Measurements from ENCODE around the gene RAPH1. TPM values are rescaled to one million over a fixed set of nuclear protein-coding genes. Genes with fewer than 3 reads are reported as not detected.

Gene RAPH1
- polyA plus RNA-seq, 1 donor (not counting 4 experiments of a cell fraction or from before 2014, with no cell fraction given) = 2.9 TPM

DNA sequence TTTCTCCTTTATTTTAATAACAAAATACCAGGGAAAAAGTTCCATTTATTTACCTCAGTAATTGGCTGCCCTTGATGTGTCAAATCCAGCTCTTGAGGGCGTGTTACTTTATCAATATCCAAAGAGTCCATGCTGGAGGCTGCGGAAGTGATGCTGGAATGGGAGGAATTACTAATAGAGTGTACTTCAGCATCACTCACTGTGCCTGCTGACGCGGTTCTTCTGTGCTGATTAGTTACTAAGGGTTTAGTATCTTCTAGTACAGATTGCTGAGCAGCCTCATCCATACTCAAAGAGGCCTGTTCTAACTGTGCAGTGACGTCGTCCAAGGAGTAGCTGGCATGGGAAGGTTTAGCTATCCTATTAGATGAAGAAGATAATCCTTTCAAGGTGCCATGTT is 45.6 kb downstream of the RAPH1 start:
- Histone ChIP-seq H3K27ac (ENCODE audit: control insufficient read depth, insufficient read depth, low read length) (no peak overlapping the region), H3K4me2 (ENCODE audit: control insufficient read depth, extremely low read depth, insufficient read depth, low read depth, low read length) (no peak overlapping the region), H3K9me3 (ENCODE audit: control insufficient read depth, low read depth, low read length) (no peaks in the 10 kb centered on the region), H3K4me1 (ENCODE audit: control insufficient read depth, extremely low read depth, insufficient read depth, low read length) (peaks cover 5% of the 10 kb centered on the region), H3K36me3 (ENCODE audit: control insufficient read depth in 2 of 2, extremely low read depth in 1 of 2, insufficient read depth in 2 of 2, low read length in 2 of 2) (no peaks in the 10 kb centered on the region), H3K9ac (ENCODE audit: control insufficient read depth, extremely low read depth, insufficient read depth, low read length) (no peak overlapping the region), H2AFZ (ENCODE audit: control insufficient read depth, low read length) (no peak overlapping the region), H3K79me2 (ENCODE audit: control insufficient read depth, insufficient read depth, low read length) (no peaks in the 10 kb centered on the region), H4K20me1 (ENCODE audit: control insufficient read depth, extremely low read depth, insufficient read depth, low read length) (no peaks in the 10 kb centered on the region), H3K27me3 (ENCODE audit: control insufficient read depth, extremely low read depth, insufficient read depth, low read length) (no peaks in the 10 kb centered on the region), H3K9me1 (ENCODE audit: control insufficient read depth, extremely low read depth, insufficient read depth, low read length) (no peaks in the 10 kb centered on the region), H3K4me3 (ENCODE audit: control insufficient read depth in 2 of 3, extremely low read depth in 1 of 3, insufficient read depth in 2 of 3, low read depth in 1 of 3, low read length in 3 of 3) (no peak overlapping the region)
- DNase-seq (ENCODE audit: low read depth, low spot score) = no peak
- dilution Hi-C loops (cut with MboI; ENCODE audit: extremely low pct_ligation_motif_present, low sequenced_read_pairs) = no loop called here
- TF ChIP-seq, protein P1, sequence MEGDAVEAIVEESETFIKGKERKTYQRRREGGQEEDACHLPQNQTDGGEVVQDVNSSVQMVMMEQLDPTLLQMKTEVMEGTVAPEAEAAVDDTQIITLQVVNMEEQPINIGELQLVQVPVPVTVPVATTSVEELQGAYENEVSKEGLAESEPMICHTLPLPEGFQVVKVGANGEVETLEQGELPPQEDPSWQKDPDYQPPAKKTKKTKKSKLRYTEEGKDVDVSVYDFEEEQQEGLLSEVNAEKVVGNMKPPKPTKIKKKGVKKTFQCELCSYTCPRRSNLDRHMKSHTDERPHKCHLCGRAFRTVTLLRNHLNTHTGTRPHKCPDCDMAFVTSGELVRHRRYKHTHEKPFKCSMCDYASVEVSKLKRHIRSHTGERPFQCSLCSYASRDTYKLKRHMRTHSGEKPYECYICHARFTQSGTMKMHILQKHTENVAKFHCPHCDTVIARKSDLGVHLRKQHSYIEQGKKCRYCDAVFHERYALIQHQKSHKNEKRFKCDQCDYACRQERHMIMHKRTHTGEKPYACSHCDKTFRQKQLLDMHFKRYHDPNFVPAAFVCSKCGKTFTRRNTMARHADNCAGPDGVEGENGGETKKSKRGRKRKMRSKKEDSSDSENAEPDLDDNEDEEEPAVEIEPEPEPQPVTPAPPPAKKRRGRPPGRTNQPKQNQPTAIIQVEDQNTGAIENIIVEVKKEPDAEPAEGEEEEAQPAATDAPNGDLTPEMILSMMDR (optimal IDR thresholded peaks at IDR 0.05 in 1 of 3, IDR thresholded peaks at IDR 0.05 in 1 of 3, conservative IDR thresholded peaks at IDR 0.05 in 1 of 3; ENCODE audit: extremely low read depth in 1 of 3, insufficient read depth in 2 of 3, low read length in 3 of 3) = no peak
- no peak for TF ChIP-seq EZH2 (IDR thresholded peaks at IDR 0.05; ENCODE audit: low read length)
- FAIRE-seq = no peak

DNA sequence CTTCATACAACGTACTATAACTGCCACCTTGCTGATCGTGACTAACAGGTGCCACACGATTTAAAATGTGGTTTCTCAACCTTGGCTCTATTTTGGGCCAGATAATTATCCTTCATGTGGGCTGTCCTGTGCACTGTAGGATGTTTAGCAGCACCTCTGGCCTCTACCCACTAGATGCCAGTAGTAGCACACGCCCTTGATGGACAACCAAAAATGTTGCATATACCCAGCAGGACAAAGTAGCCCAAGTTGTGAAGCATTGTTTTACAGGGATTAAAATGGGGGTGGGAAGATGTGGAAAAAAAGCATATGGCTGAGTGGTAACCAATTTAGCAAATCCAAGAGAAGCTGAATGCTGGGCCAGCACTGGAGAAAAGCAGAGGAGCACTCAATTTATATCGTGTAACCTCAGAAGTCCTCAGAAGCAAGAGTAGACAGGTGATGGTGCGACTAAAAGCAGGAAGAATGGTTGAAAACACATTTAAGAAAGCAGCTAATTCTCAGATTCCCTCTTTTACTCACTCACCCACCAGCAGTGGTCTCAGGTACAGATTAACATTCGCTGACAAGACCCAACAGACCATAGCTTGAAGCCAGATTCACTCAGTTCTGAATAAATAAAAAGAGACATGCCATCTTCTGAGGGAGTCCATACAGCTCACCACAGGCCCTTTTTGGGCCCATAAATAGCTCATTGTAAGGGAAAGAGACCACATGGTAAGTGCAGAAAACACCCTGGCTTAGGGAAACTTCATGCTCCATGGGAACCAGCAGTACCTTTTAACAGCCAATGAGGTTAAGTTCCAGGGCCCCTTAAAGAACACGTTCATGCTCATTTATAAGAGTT is 50.6 kb downstream of the RAPH1 start:
- no peaks in the 10 kb centered on the region for H3K36me3 ChIP-seq (ENCODE audit: control insufficient read depth in 2 of 2, extremely low read depth in 1 of 2, insufficient read depth in 2 of 2, low read length in 2 of 2)
- dilution Hi-C loops (cut with MboI; ENCODE audit: extremely low pct_ligation_motif_present, low sequenced_read_pairs) = no loop called here

More for the DNA sequence above, 50.6 kb downstream of the RAPH1 start:
- H4K20me1 ChIP-seq (ENCODE audit: control insufficient read depth, extremely low read depth, insufficient read depth, low read length) = no peaks in the 10 kb centered on the region
- H3K4me2 ChIP-seq (ENCODE audit: control insufficient read depth, extremely low read depth, insufficient read depth, low read depth, low read length) = no peak overlapping the region
- no peaks in the 10 kb centered on the region for H3K79me2 ChIP-seq (ENCODE audit: control insufficient read depth, insufficient read depth, low read length)
- no peak for DNase-seq (ENCODE audit: low read depth, low spot score)
- H3K9me1 ChIP-seq (ENCODE audit: control insufficient read depth, extremely low read depth, insufficient read depth, low read length) = no peaks in the 10 kb centered on the region
- H2AFZ ChIP-seq (ENCODE audit: control insufficient read depth, low read length) = no peak overlapping the region
- no peak overlapping the region for H3K9ac ChIP-seq (ENCODE audit: control insufficient read depth, extremely low read depth, insufficient read depth, low read length)
- TF ChIP-seq, protein P1 (optimal IDR thresholded peaks at IDR 0.05 in 1 of 3, IDR thresholded peaks at IDR 0.05 in 1 of 3, conservative IDR thresholded peaks at IDR 0.05 in 1 of 3; ENCODE audit: extremely low read depth in 1 of 3, insufficient read depth in 2 of 3, low read length in 3 of 3) = peak; percentile 52 to 65 (median 54)
- no peak for TF ChIP-seq EZH2 (IDR thresholded peaks at IDR 0.05; ENCODE audit: low read length)
- no peaks in the 10 kb centered on the region for H3K27me3 ChIP-seq (ENCODE audit: control insufficient read depth, extremely low read depth, insufficient read depth, low read length)
- H3K27ac ChIP-seq (ENCODE audit: control insufficient read depth, insufficient read depth, low read length) = no peak overlapping the region
- no peaks in the 10 kb centered on the region for H3K4me1 ChIP-seq (ENCODE audit: control insufficient read depth, extremely low read depth, insufficient read depth, low read length)
- no peak overlapping the region for H3K4me3 ChIP-seq (ENCODE audit: control insufficient read depth in 2 of 3, extremely low read depth in 1 of 3, insufficient read depth in 2 of 3, low read depth in 1 of 3, low read length in 3 of 3)
- FAIRE-seq = no peak
- no peaks in the 10 kb centered on the region for H3K9me3 ChIP-seq (ENCODE audit: control insufficient read depth, low read depth, low read length)
